ENCODE results near the gene PLPPR1. TPM values are rescaled to one million over a fixed set of nuclear protein-coding genes. Genes with fewer than 3 reads are reported as not detected.
"Not testable (repeated sequence)": the region's sequence is repeated elsewhere in the genome, so short reads cannot be mapped to it uniquely, and the experiment has no call there.

PLPPR1 gene
- total and polyA plus RNA-seq, 2 of the 4 experiments (the other 2 are of a cell fraction), result not detected

GRCh38 chr9:101039581-101039980 lies 11.1 kb downstream of the PLPPR1 start:
- H3K79me1 ChIP-seq (ENCODE audit: low read depth in 1 of 2, low read length in 2 of 2); H4K91ac ChIP-seq (ENCODE audit: insufficient read depth, low read depth, low read length); H2AFZ ChIP-seq (replicated peaks; ENCODE audit: low read length, poor library complexity); H3K4ac ChIP-seq (ENCODE audit: low read depth, low read length); DNase-seq; H3K23ac ChIP-seq (ENCODE audit: low read depth, low read length); in situ Hi-C loops (cut with MboI; ENCODE audit: low sequenced_read_pairs); H2BK5ac ChIP-seq (ENCODE audit: low read depth, low read length, poor library complexity, severe bottlenecking); H2BK120ac ChIP-seq (ENCODE audit: low read depth, low read length); intact Hi-C loops (cut with micrococcal nuclease); H3K9ac ChIP-seq (ENCODE audit: low read depth, low read length); H2BK20ac ChIP-seq (ENCODE audit: low read depth, low read length); H3K14ac ChIP-seq (replicated peaks; ENCODE audit: low read depth, low read length); H3K4me1 ChIP-seq (ENCODE audit: control insufficient read depth, insufficient read depth, low read length); H2AK5ac ChIP-seq (ENCODE audit: low read depth, low read length); POLR2A ChIA-PET (ENCODE audit: unreplicated experiment); CTCF ChIA-PET; H4K8ac ChIP-seq (ENCODE audit: low read depth in 2 of 2, low read length in 2 of 2); ATAC-seq (ENCODE audit: low read depth); H3K27ac ChIP-seq (ENCODE audit: insufficient read depth, low read length); H3K18ac ChIP-seq (ENCODE audit: low read depth, low read length); H3K9me1 ChIP-seq (ENCODE audit: insufficient read depth, low read length); H3K9me3 ChIP-seq (ENCODE audit: control insufficient read depth, insufficient read depth, low read length); H4K20me1 ChIP-seq (ENCODE audit: insufficient read depth, low read length); H3K27me3 ChIP-seq (ENCODE audit: control insufficient read depth, insufficient read depth, low read length); H3K4me3 ChIP-seq (ENCODE audit: insufficient read depth, low read depth, low read length); H2AK9ac ChIP-seq (replicated peaks; ENCODE audit: low read depth, low read length, poor library complexity); BruUV-seq (replicated peaks); dilution Hi-C loops (cut with HindIII; ENCODE audit: low sequenced_read_pairs, unreplicated experiment); H4K5ac ChIP-seq (ENCODE audit: low read depth, low read length); H3K36me3 ChIP-seq (ENCODE audit: control insufficient read depth, insufficient read depth, low read length); H2BK15ac ChIP-seq (ENCODE audit: low read depth, low read length); H3K4me2 ChIP-seq (ENCODE audit: low read depth, low read length); H3K56ac ChIP-seq (ENCODE audit: extremely low read depth, insufficient read depth, low read length): not testable (repeated sequence)
- WGBS, 2 experiments (ENCODE audit: extremely low coverage in 2 of 2, insufficient read length in 1 of 2), result no CpG with 5 or more reads among the region's 7 CpGs
